B cell (primary cell): Measurements from ENCODE around the gene CARHSP1.
"Not testable (repeated sequence)": the region's sequence is repeated elsewhere in the genome, so short reads cannot be mapped to it uniquely, and the experiment has no call there.

Experiments
- CTCF ChIP-seq: fragments of 200-600 bp; IDR thresholded peaks from one replicate; pipeline ENCODE4 v1.8.0; 2022; ENCODE audit warnings: antibody characterized with exemption, mild to moderate bottlenecking
- EZH2 ChIP-seq: IDR thresholded peaks from 2 replicates; pipeline ENCODE4 v1.6.1; 2012; ENCODE audit warnings: borderline replicate concordance, low read depth, mild to moderate bottlenecking, moderate library complexity, low read length; ENCODE audit not compliant: insufficient read depth, poor library complexity, severe bottlenecking

GRCh38 chr16:8869988-8870241 is 1.1 kb upstream of the CARHSP1 start:
- TF ChIP-seq CTCF, EZH2: not testable (repeated sequence)
